ENCODE measurements around the gene ATP11A. TPM values are rescaled to one million over a fixed set of nuclear protein-coding genes. Genes with fewer than 3 reads are reported as not detected.

Gene ATP11A
- total and polyA plus RNA-seq, 10 of the 15 experiments (the other 5 are each of a cell fraction or from before 2014, with no cell fraction given): 1.4 to 69.6 (median 14.4) TPM

- no peak overlapping the region for H3K27ac ChIP-seq (ENCODE audit: control insufficient read depth, insufficient read depth)
- peaks cover 0 to 3% of the 10 kb centered on the region in 2 experiments; a peak in 1 of 4 replicates for H3K36me3 ChIP-seq (ENCODE audit: control insufficient read depth in 2 of 2, insufficient read depth in 2 of 2, low read length in 1 of 2)
- H3K9me3 ChIP-seq (replicated peaks; ENCODE audit: control insufficient read depth, insufficient read depth, low read length): no peaks in the 10 kb centered on the region
- H3K4me1 ChIP-seq (ENCODE audit: control insufficient read depth, insufficient read depth, low read length): no peaks in the 10 kb centered on the region
- BruUV-seq (replicated peaks): no TSS peak
- intact Hi-C loops (cut with micrococcal nuclease; ENCODE audit: unreplicated experiment) (no loop called here), in situ Hi-C loops (cut with MboI) (no loop called here)
- ATAC-seq: no peak
- FAIRE-seq: no peak
- H4K20me1 ChIP-seq (ENCODE audit: control insufficient read depth, insufficient read depth): no peaks in the 10 kb centered on the region
- no peak overlapping the region for H3K9ac ChIP-seq (ENCODE audit: control insufficient read depth, insufficient read depth, low read length)
- DNase-seq (ENCODE audit: low read depth, low spot score): no peak
- ChIA-PET RAD21 (ENCODE audit: unreplicated experiment) (interaction anchor here (0.5 kb wide), 1 partner anchor 64 kb away, joined by 3 read pairs; no protein-coding TSS in a partner anchor), SMC1A (ENCODE audit: uncharacterized antibody, unreplicated experiment) (no interaction called here), CTCF (no interaction called here), POLR2A (no interaction called here)
- TF ChIP-seq CREB1 (IDR thresholded peaks at IDR 0.05; ENCODE audit: low read depth) (no peak), ZNF274 (IDR thresholded peaks at IDR 0.05; ENCODE audit: insufficient read depth, insufficient read length) (no peak), HDAC2 (IDR thresholded peaks at IDR 0.05) (no peak), IRF4 (IDR thresholded peaks at IDR 0.05; ENCODE audit: low read depth, low read length) (no peak)
- no peak overlapping the region for H3K4me2 ChIP-seq (ENCODE audit: control insufficient read depth, insufficient read depth)
- no peak overlapping the region for H3K4me3 ChIP-seq
- 93% methylated on average over 17 of the region's 17 CpGs for WGBS (ENCODE audit: insufficient coverage, insufficient replicate concordance, low lambda C conversion rate, missing lambda C conversion rate)
- no peaks in the 10 kb centered on the region for H3K27me3 ChIP-seq (replicated peaks in 1 of 2; ENCODE audit: control insufficient read depth in 2 of 2, insufficient read depth in 2 of 2, low read length in 1 of 2)
- H2AFZ ChIP-seq (ENCODE audit: control insufficient read depth, low read depth, low read length): no peak overlapping the region
- no peaks in the 10 kb centered on the region; the same call in none of the 2 replicates for H3K79me2 ChIP-seq (ENCODE audit: control insufficient read depth, insufficient read depth, low read length)
These were observed 46.0 kb downstream of the ATP11A start for GRCh38 chr13:112735791-112736190.

- 95% methylated on average over 9 of the region's 9 CpGs for WGBS (ENCODE audit: insufficient coverage, insufficient replicate concordance, low lambda C conversion rate, missing lambda C conversion rate)
These were observed 47.5 kb downstream of the ATP11A start for GRCh38 chr13:112737294-112737693.

More at GRCh38 chr13:112737294-112737693, 47.5 kb downstream of the ATP11A start:
- Histone ChIP-seq H3K4me2 (ENCODE audit: control insufficient read depth, insufficient read depth) (no peak overlapping the region), H3K9ac (ENCODE audit: control insufficient read depth, insufficient read depth, low read length) (no peak overlapping the region), H3K27me3 (replicated peaks in 1 of 2; ENCODE audit: control insufficient read depth in 2 of 2, insufficient read depth in 2 of 2, low read length in 1 of 2) (no peaks in the 10 kb centered on the region), H3K4me3 (no peak overlapping the region), H3K4me1 (ENCODE audit: control insufficient read depth, insufficient read depth, low read length) (no peaks in the 10 kb centered on the region), H3K79me2 (ENCODE audit: control insufficient read depth, insufficient read depth, low read length) (no peaks in the 10 kb centered on the region; the same call in none of the 2 replicates), H3K36me3 (ENCODE audit: control insufficient read depth in 2 of 2, insufficient read depth in 2 of 2, low read length in 1 of 2) (peaks cover 0 to 3% of the 10 kb centered on the region in 2 experiments; a peak in 1 of 4 replicates), H2AFZ (ENCODE audit: control insufficient read depth, low read depth, low read length) (no peak overlapping the region), H4K20me1 (ENCODE audit: control insufficient read depth, insufficient read depth) (no peaks in the 10 kb centered on the region), H3K27ac (ENCODE audit: control insufficient read depth, insufficient read depth) (no peak overlapping the region), H3K9me3 (replicated peaks; ENCODE audit: control insufficient read depth, insufficient read depth, low read length) (no peaks in the 10 kb centered on the region)
- no peak for DNase-seq (ENCODE audit: low read depth, low spot score)
- ChIA-PET RAD21 (ENCODE audit: unreplicated experiment) (no interaction called here), POLR2A (no interaction called here), SMC1A (ENCODE audit: uncharacterized antibody, unreplicated experiment) (interaction anchor here (1.5 kb wide), 1 partner anchor 11 kb away, joined by 3 read pairs; no protein-coding TSS in a partner anchor), CTCF (no interaction called here)
- in situ Hi-C loops (cut with MboI): no loop called here
- BruUV-seq (replicated peaks): no TSS peak
- intact Hi-C loops (cut with micrococcal nuclease; ENCODE audit: unreplicated experiment): no loop called here
- no peak for FAIRE-seq
- ATAC-seq: no peak
- TF ChIP-seq FOS (IDR thresholded peaks at IDR 0.05; ENCODE audit: borderline replicate concordance, extremely low read depth, insufficient read length): no peak

All from GM12878 (cell line).